KOPT-K1 (cell line): ENCODE results near the gene CEACAM5.
"Not testable (repeated sequence)": the region's sequence is repeated elsewhere in the genome, so short reads cannot be mapped to it uniquely, and the experiment has no call there.

Source experiments
- H3K27ac ChIP-seq: fragments of 200-600 bp; sonication (generic); 2 replicates; pipeline ENCODE4 v1.5.1; 2016; ENCODE audit warnings: antibody characterized with exemption, mild to moderate bottlenecking, low read depth, low read length; ENCODE audit not compliant: poor library complexity, severe bottlenecking
- H3K36me3 ChIP-seq: fragments of 200-600 bp; sonication (generic); 2 replicates; pipeline ENCODE4 v1.5.1; 2017; ENCODE audit warnings: antibody characterized with exemption, mild to moderate bottlenecking, low read length, moderate library complexity; ENCODE audit not compliant: insufficient read depth
- H3K9me3 ChIP-seq: fragments of 200-600 bp; sonication (generic); 2 replicates; pipeline ENCODE4 v1.5.1; 2017; ENCODE audit warnings: antibody characterized with exemption, low read length, mild to moderate bottlenecking; ENCODE audit not compliant: insufficient read depth, poor library complexity, severe bottlenecking

Gene CEACAM5

GRCh38 chr19:41745756-41746155, 37.3 kb downstream of the CEACAM5 start:
- Histone ChIP-seq H3K27ac (no peak overlapping the region), H3K9me3 (no peaks in the 10 kb centered on the region), H3K36me3 (no peaks in the 10 kb centered on the region)

- no peaks in the 10 kb centered on the region for H3K36me3 ChIP-seq
- no peak overlapping the region for H3K27ac ChIP-seq
- H3K9me3 ChIP-seq, result no peaks in the 10 kb centered on the region
Observed at GRCh38 chr19:41746593-41747227, 38.3 kb downstream of the CEACAM5 start.

GRCh38 chr19:41748012-41748411, 39.6 kb downstream of the CEACAM5 start:
- no peaks in the 10 kb centered on the region for H3K36me3 ChIP-seq
- H3K27ac ChIP-seq, result no peak overlapping the region
- H3K9me3 ChIP-seq, result no peaks in the 10 kb centered on the region

GRCh38 chr19:41750248-41751134, 42.1 kb downstream of the CEACAM5 start:
- not testable (repeated sequence) for H3K27ac ChIP-seq, H3K9me3 ChIP-seq, H3K36me3 ChIP-seq

GRCh38 chr19:41753159-41753558, 44.7 kb downstream of the CEACAM5 start:
- Histone ChIP-seq H3K36me3 (no peaks in the 10 kb centered on the region), H3K27ac (no peak overlapping the region), H3K9me3 (no peaks in the 10 kb centered on the region)

- Histone ChIP-seq H3K27ac (no peak overlapping the region), H3K36me3 (no peaks in the 10 kb centered on the region), H3K9me3 (no peaks in the 10 kb centered on the region)
Observed at GRCh38 chr19:41753936-41754529, 45.6 kb downstream of the CEACAM5 start.

GRCh38 chr19:41755328-41755913, 47.0 kb downstream of the CEACAM5 start, which contains the start of gene CEACAM6:
TSS of gene CEACAM6 (plus strand) at chr19:41755530. CDS start at chr19:41755639, 109 bp downstream.
- H3K27ac ChIP-seq, result no peak within 1 kb of the TSS
- no peaks in the 10 kb centered on the region for H3K36me3 ChIP-seq
- H3K9me3 ChIP-seq, result no peaks in the 10 kb centered on the region

GRCh38 chr19:41758846-41759245, 50.4 kb downstream of the CEACAM5 start:
- Histone ChIP-seq H3K27ac (no peak overlapping the region), H3K36me3 (no peaks in the 10 kb centered on the region), H3K9me3 (no peaks in the 10 kb centered on the region)

GRCh38 chr19:41767115-41767514, 58.7 kb downstream of the CEACAM5 start:
- Histone ChIP-seq H3K9me3 (no peaks in the 10 kb centered on the region), H3K27ac (no peak overlapping the region)

GRCh38 chr19:41768105-41768504, 59.7 kb downstream of the CEACAM5 start:
- not testable (repeated sequence) for H3K27ac ChIP-seq, H3K9me3 ChIP-seq, H3K36me3 ChIP-seq

More at GRCh38 chr19:41767115-41767514, 58.7 kb downstream of the CEACAM5 start:
- no peaks in the 10 kb centered on the region for H3K36me3 ChIP-seq

GRCh38 chr19:41769608-41770007, 61.2 kb downstream of the CEACAM5 start:
- Histone ChIP-seq H3K9me3 (no peaks in the 10 kb centered on the region), H3K27ac (no peak overlapping the region), H3K36me3 (no peaks in the 10 kb centered on the region)

GRCh38 chr19:41771410-41771809, 63.0 kb downstream of the CEACAM5 start:
- H3K27ac ChIP-seq, result no peak overlapping the region
- no peaks in the 10 kb centered on the region for H3K9me3 ChIP-seq
- H3K36me3 ChIP-seq, result no peaks in the 10 kb centered on the region

- Histone ChIP-seq H3K9me3 (no peaks in the 10 kb centered on the region), H3K27ac (no peak overlapping the region), H3K36me3 (no peaks in the 10 kb centered on the region)
Observed at GRCh38 chr19:41774515-41774980, 66.1 kb downstream of the CEACAM5 start.

- no peak overlapping the region for H3K27ac ChIP-seq
- H3K9me3 ChIP-seq, result no peaks in the 10 kb centered on the region
- H3K36me3 ChIP-seq, result no peaks in the 10 kb centered on the region
Observed at GRCh38 chr19:41776700-41777099, 68.3 kb downstream of the CEACAM5 start.
